Endothelial cell of umbilical vein (primary cell): Measurements from ENCODE around the gene KPNB1. TPM values are rescaled to one million over a fixed set of nuclear protein-coding genes. Genes with fewer than 3 reads are reported as not detected.

ENCODE experiments used
- BruUV-seq: library from RNA; stranded (reverse); fragments of 400-500 nt; replicated peaks from 2 replicates; lab custom pipeline; 2021; lab: Mats Ljungman, UMichigan
- CTCF ChIA-PET: fragments of 300-600, 350-600 bp; sonication (Branson Sonifier 250); formaldehyde crosslinking; loops from one replicate; lab custom pipeline; 2021; ENCODE audit warnings: antibody characterized with exemption, inconsistent platforms; lab: Charles Lee
- POLR2A ChIA-PET: fragments of 300-600, 350-600 bp; sonication (Branson Sonifier 250); formaldehyde crosslinking; loops from one replicate; lab custom pipeline; 2021; ENCODE audit warnings: antibody characterized with exemption, inconsistent platforms; lab: Charles Lee
- DNase-seq: peaks from one replicate; pipeline ENCODE4 v3.0.0-alpha.2; 2011; ENCODE audit warnings: low read depth, low spot score
- FAIRE-seq: peaks from 2 replicates; lab custom pipeline; 2011; peaks lifted over from hg19 to GRCh38; lab: Jason Lieb, UNC
- H2AFZ ChIP-seq: 2 replicates; pipeline ENCODE4 v1.6.0; 2012; ENCODE audit warnings: low read depth, low read length, control low read depth, inconsistent platforms
- H3K27ac ChIP-seq: 2 replicates; pipeline ENCODE4 v1.5.1; 2011; ENCODE audit warnings: low read depth, mild to moderate bottlenecking, control low read depth, low read length, moderate library complexity; ENCODE audit not compliant: insufficient read depth
- H3K27me3 ChIP-seq, 2 experiments: 2 replicates each; pipeline versions ENCODE4 v1.6.0 to v1.6.1; 2011; ENCODE audit warnings: low read length in 2 of 2, mixed read lengths in 1 of 2; ENCODE audit not compliant: control insufficient read depth in 2 of 2, insufficient read depth in 2 of 2
- H3K36me3 ChIP-seq, 2 experiments: 2 replicates in 1 of 2; 3 replicates in 1 of 2; pipeline ENCODE4 v1.5.1; 2011; ENCODE audit warnings: low read length in 2 of 2, mild to moderate bottlenecking in 1 of 2, moderate library complexity in 1 of 2; ENCODE audit not compliant: control insufficient read depth in 2 of 2, insufficient read depth in 2 of 2; ENCODE audit errors: extremely low read depth in 1 of 2
- H3K4me1 ChIP-seq: 3 replicates; pipeline ENCODE4 v1.5.1; 2011; ENCODE audit warnings: mild to moderate bottlenecking, low read length; ENCODE audit not compliant: control insufficient read depth, insufficient read depth; ENCODE audit errors: extremely low read depth
- H3K4me2 ChIP-seq: 2 replicates; pipeline ENCODE4 v1.6.1; 2011; ENCODE audit warnings: low read length, control low read depth, mixed read lengths; ENCODE audit not compliant: insufficient read depth
- H3K4me3 ChIP-seq, 3 experiments: fragments of 200-600 bp in 1 of 3; sonication (generic), shearing (Covaris generic) in 1 of 3; replicated peaks in 1 of 3; 2 replicates each; pipeline ENCODE4 v1.5.1; 2011 to 2016; ENCODE audit warnings: control low read depth in 3 of 3, low read length in 3 of 3, mild to moderate bottlenecking in 2 of 3, inconsistent platforms in 1 of 3, low read depth in 1 of 3, moderate library complexity in 1 of 3; ENCODE audit not compliant: insufficient read depth in 1 of 3
- H3K79me2 ChIP-seq: 2 replicates; pipeline ENCODE4 v1.6.0; 2012; ENCODE audit warnings: low read length, inconsistent platforms; ENCODE audit not compliant: control insufficient read depth, insufficient read depth
- H3K9ac ChIP-seq: replicated peaks from 2 replicates; pipeline ENCODE3; 2011; ENCODE audit warnings: low read length, control low read depth; ENCODE audit not compliant: insufficient read depth; ENCODE audit errors: extremely low read depth
- H3K9me1 ChIP-seq: replicated peaks from 3 replicates; pipeline ENCODE4 v1.6.0; 2011; ENCODE audit warnings: mild to moderate bottlenecking, low read length; ENCODE audit not compliant: control insufficient read depth, insufficient read depth; ENCODE audit errors: extremely low read depth
- H3K9me3 ChIP-seq: replicated peaks from 2 replicates; pipeline ENCODE4 v1.5.1; 2012; ENCODE audit warnings: low read length, inconsistent platforms; ENCODE audit not compliant: control insufficient read depth, insufficient read depth
- H4K20me1 ChIP-seq: replicated peaks from 2 replicates; pipeline ENCODE3; 2011; ENCODE audit warnings: mild to moderate bottlenecking, low read length; ENCODE audit not compliant: control insufficient read depth, insufficient read depth; ENCODE audit errors: extremely low read depth
- CTCF ChIP-seq, 2 donors: IDR thresholded peaks; 1 replicate in 1 of 2; 2 replicates in 1 of 2; pipeline ENCODE4 v1.5.1; 2011; ENCODE audit warnings: low read length in 2 of 2, mild to moderate bottlenecking in 2 of 2, moderate library complexity in 2 of 2, control low read depth in 1 of 2, inconsistent platforms in 1 of 2, low read depth in 1 of 2; ENCODE audit not compliant: insufficient read depth in 1 of 2; ENCODE audit errors: extremely low read depth in 1 of 2
- EZH2 ChIP-seq: IDR thresholded peaks from 2 replicates; pipeline ENCODE4 v1.6.1; 2012; ENCODE audit warnings: borderline replicate concordance, low read depth, mild to moderate bottlenecking, moderate library complexity, low read length, inconsistent platforms; ENCODE audit not compliant: severe bottlenecking
- FOS ChIP-seq: IDR thresholded peaks from 2 replicates; pipeline ENCODE4 v1.6.1; 2011; ENCODE audit warnings: mild to moderate bottlenecking, low read length, moderate library complexity, borderline replicate concordance; ENCODE audit not compliant: insufficient read depth
- GATA2 ChIP-seq: IDR thresholded peaks from 2 replicates; pipeline ENCODE4 v1.7.0; 2011; ENCODE audit warnings: low read depth, mild to moderate bottlenecking, moderate library complexity, mixed read lengths, low read length; ENCODE audit not compliant: insufficient read length, insufficient read depth
- JUN ChIP-seq: IDR thresholded peaks from 2 replicates; pipeline ENCODE4 v1.6.1; 2011; ENCODE audit warnings: borderline replicate concordance, low read depth; ENCODE audit not compliant: insufficient read length, insufficient read depth
- MAX ChIP-seq: IDR thresholded peaks from 2 replicates; pipeline ENCODE4 v1.6.1; 2011; ENCODE audit not compliant: insufficient read depth, insufficient read length
- MYC ChIP-seq: IDR thresholded peaks from one replicate; pipeline ENCODE4 v1.6.1; 2011; ENCODE audit warnings: mild to moderate bottlenecking, low read depth, low read length
- POLR2A ChIP-seq: IDR thresholded peaks from 2 replicates; pipeline ENCODE4 v1.6.1; 2012; ENCODE audit warnings: low read depth, mild to moderate bottlenecking, control low read depth, low read length
- POLR2AphosphoS5 ChIP-seq: IDR thresholded peaks from 2 replicates; pipeline ENCODE4 v1.6.1; 2012; ENCODE audit warnings: low read depth, mild to moderate bottlenecking, control low read depth, low read length, moderate library complexity; ENCODE audit not compliant: insufficient read depth
- dilution Hi-C: fragments of 300-500 bp; cut with MboI; formaldehyde crosslinking; loops from one replicate; pipeline ENCODE4 v1.15.0; 2019; ENCODE audit warnings: low sequenced_read_pairs; ENCODE audit not compliant: extremely low pct_ligation_motif_present
- intact Hi-C: fragments of 100-400 bp; cut with micrococcal nuclease; formaldehyde crosslinking; loops from one replicate; pipeline ENCODE4 v1.10.0; 2022
- polyA plus RNA-seq, 4 experiments: library from polyadenylated mRNA; depleted of rRNA in 3 of 4; stranded (reverse) in 3 of 4; unstranded in 1 of 4; fragments of >200 nt; gene quantifications; 2 replicates each; pipeline versions ENCODE4 v1.2.1 to v1.2.3, GENCODE V29; 2011 to 2012; ENCODE audit warnings: missing spikeins in 1 of 4
- total RNA-seq: library from RNA; stranded (reverse); gene quantifications from 2 replicates; pipeline ENCODE4 v1.2.3, GENCODE V29; 2021

KPNB1 gene
- total and polyA plus RNA-seq, 2 donors (not counting 3 experiments of a cell fraction or from before 2014, with no cell fraction given): 119 to 495 TPM

GRCh38 chr17:47604598-47604927 is 45.2 kb upstream of the KPNB1 start:
- FAIRE-seq: peak; percentile 69

More at GRCh38 chr17:47604598-47604927, 45.2 kb upstream of the KPNB1 start:
- POLR2A ChIA-PET: no interaction called here
- Histone ChIP-seq H4K20me1 (no peaks in the 10 kb centered on the region), H3K4me2 (no peak overlapping the region), H3K4me3 (no peak overlapping the region), H2AFZ (no peak overlapping the region), H3K9me1 (no peaks in the 10 kb centered on the region), H3K27ac (peak overlapping the region; percentile 34), H3K9ac (no peak overlapping the region), H3K9me3 (no peaks in the 10 kb centered on the region), H3K36me3 (peaks cover 10 to 12% of the 10 kb centered on the region in 2 experiments), H3K79me2 (no peaks in the 10 kb centered on the region), H3K4me1 (peaks cover 9% of the 10 kb centered on the region), H3K27me3 (no peaks in the 10 kb centered on the region)
- CTCF ChIA-PET: interaction anchor here (2.2 to 5.6 kb wide), 2 partner anchors 10 to 104 kb away, joined by 5 to 43 read pairs; no protein-coding TSS in a partner anchor
- peak; percentile 30 for DNase-seq
- TF ChIP-seq FOS (no peak), POLR2A (no peak), MYC (no peak), EZH2 (no peak), GATA2 (no peak), JUN (no peak), MAX (no peak), CTCF (IDR thresholded peaks at IDR 0.05; ENCODE audit: extremely low read depth in 1 of 2, insufficient read depth in 1 of 2, low read depth in 1 of 2, low read length in 2 of 2) (no peak), POLR2AphosphoS5 (no peak)
- intact Hi-C loops: no loop called here
- no TSS peak for BruUV-seq
- dilution Hi-C loops: no loop called here
